GM18907 (cell line): ENCODE measurements around the gene OR4D9.
"Not testable (repeated sequence)": the region's sequence is repeated elsewhere in the genome, so short reads cannot be mapped to it uniquely, and the experiment has no call there.

ENCODE experiments used
- ATAC-seq: cut with Tn5 transposase; IDR thresholded peaks from one replicate; pipeline ENCODE4 v1.9.1; 2021; ENCODE audit warnings: mild to moderate bottlenecking, moderate library complexity; ENCODE audit not compliant: unreplicated experiment

The OR4D9 gene

DNA sequence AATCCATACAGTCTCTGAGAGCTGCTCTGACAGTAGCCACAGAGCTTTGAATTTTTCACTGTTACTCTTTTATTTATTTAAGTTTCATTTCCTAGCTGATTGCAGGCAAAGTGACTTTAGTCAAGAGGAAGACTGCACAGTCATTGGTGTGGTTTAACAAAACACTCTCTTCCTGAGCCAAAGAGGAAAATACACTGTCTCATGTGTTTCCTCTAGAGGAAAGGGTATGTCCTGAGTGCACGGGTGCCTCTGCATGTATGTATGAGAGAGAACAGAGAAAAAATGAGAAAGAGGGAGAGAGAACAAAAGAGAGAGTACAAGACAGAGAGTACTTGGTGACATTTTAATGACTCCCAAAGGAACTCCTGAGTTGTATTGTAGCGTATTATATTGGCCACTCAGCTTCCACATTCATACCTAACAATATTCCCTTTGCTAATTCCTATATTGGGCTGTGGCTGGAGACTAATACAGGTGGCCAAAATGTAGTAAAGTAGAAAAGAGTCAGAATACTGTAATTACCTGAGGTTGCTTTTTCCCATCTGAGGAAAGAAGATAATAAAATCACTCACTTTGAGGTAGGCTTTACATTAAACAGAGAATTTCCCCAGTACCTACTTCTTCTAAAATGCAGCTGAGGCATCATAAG is at the start of gene OR4D9:
OR4D9 (plus strand) TSS at position 599 of the 649 bp plus-strand sequence. CDS start 3,374 bp downstream, outside the sequence.
- no peak for ATAC-seq

DNA sequence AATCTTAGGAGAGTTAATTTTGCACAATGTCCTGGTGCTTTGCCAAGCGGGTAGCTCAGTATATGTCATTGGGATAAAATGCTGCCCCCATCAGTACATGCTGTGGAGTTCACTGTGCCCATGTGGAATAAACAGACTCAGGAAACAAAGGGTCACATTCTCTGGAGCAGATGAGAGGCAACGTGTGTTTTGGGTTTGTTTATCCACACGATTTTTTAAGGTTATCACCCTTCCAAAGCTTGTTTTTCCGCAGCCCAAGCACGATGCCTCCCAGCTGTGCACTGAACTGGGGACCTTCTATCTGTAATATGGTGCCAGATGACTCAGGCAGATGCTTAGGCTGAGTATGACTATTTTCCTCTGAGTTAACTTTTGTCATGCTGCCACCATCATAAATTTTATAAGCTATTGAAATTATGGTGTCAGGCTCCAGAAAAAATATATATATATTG is 48.1 kb upstream of the OR4D9 start:
- ATAC-seq, result no peak

DNA sequence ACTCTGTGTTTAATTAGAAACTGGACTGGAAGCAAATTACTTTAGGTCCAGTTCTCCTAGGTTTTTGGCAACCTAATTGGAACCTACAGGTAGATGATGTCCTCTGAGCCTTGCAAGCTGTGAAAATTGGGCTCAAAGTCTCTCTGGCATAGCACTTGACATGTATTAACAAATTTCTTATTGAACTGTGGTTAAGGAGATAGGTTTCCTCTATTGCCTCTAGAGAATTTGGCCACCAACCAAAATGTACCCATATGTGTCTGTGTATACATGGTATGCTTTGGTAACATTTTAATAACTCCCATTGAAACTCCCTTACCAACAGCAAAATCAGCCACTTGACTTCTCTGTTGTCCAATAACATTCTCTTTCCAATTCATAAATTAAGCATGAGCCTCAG is 38.3 kb upstream of the OR4D9 start, which contains the start of gene OR4D10:
OR4D10 (plus strand) TSS at position 301 of the 400 bp plus-strand sequence. CDS start 4,115 bp downstream, outside the sequence.
- no peak for ATAC-seq

DNA sequence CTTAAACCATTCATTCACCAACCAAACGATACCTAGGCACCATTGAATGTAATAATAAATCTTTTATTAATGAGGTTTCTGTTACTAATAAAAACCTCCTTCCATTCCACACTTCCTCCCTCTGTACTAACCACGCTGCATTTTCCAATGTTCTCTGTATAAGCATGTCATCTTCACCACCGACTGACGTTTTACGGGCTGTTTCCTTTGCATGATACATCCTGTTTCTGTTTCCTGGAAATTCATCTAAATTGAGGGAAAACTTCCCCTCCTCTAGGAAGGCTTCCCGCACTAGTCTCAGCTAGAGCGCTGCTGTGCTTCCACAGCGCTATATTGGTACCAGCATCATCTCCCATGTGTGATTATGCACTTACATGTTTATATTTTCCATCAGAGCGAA is 36.2 kb upstream of the OR4D9 start:
- ATAC-seq, result no peak

DNA sequence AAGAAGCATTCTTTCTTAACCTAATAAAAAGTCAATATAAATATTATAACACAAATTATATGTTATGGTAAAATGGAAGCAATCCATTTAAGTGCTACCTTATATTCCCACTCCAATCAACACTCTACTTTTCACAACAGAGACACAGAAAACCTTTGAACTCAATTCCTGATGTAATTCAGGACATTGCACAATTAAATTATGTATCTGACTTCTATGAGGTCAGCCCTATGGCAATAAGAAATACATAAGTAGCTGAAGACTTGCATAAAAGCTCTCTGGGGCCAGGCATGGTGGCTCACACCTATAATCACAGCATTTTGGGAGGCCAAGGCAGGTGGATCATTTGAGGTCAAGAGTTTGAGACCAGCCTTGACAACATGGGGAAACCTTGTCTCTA is 31.4 kb upstream of the OR4D9 start:
- no peak for ATAC-seq

DNA sequence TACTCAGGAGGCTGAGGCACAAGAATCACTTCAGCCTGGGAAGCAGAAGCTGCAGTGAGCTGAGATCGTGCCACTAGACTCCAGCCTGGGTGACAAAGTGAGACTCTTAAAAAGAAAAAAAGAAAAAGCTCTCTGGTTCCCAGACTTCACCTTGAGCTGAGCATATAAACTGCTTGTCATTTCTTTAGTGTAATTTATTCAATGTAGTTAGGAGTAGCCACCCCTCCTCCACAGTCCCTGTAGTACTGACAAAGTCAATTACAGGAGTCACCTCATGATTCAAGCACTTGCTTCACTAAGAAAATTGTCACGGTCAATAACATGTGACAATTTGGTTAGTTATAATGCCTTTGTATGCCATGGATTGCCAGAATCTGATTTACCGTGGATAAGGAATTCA is 31.0 kb upstream of the OR4D9 start:
- no peak for ATAC-seq

DNA sequence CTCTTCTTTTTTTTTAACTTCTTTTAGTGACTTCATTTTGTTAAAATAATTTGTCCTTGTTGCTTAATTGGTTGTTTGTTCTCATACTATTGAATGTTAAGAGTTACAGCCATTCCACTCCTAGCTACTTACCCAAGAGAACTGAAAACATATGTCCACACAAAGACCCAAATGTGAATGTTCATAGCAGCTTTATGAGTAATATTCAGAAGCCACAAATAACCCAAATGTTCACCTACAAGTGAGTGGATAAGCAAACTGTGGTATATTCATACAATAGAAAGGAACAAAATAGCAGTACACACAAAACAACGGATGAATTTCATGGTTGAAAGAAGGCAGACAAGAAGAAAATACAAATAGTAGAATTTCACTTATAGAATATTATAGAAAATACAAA is 9.4 kb upstream of the OR4D9 start:
- no peak for ATAC-seq

DNA sequence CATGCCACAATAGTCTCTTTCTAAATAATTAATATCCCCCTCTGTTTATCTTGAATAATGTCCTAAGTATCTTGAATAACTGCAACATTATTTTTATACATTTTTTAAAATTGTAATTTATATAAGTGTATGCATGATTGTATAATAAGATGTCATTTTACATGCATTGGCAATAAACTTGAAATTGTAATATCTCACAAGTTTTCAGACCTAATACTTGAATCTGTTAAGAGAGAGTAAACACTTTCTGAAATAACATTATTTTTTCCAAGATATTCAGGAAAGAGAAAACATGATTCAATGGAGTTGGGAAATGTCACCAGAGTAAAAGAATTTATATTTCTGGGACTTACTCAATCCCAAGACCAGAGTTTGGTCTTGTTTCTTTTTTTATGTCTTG is 8.1 kb upstream of the OR4D9 start, which contains the start of gene OR4D11:
OR4D11 (plus strand) TSS at position 301 of the 400 bp plus-strand sequence; CDS start at position 301, 0 bp downstream.
- ATAC-seq, result no peak

DNA sequence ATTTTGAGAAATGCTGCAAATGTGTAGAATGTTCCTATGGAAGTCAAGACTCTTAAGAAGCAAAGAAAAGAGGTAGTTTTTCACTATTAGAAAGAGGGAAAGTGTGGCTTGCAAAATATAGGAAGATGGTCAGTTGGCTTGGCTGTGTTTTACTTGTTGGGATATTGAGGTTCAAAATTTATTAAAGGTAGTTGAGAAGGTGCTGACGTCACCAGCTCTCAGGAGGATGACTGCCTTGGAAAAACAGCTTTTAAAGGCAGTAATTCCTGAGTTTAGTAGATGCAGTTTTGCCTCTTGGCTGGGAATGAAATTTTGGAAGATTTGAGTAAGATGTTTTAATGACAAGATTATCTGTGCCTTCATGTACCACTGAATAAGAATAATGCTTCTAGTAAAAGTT is 336 bp downstream of the OR4D9 start:
- ATAC-seq, result no peak

DNA sequence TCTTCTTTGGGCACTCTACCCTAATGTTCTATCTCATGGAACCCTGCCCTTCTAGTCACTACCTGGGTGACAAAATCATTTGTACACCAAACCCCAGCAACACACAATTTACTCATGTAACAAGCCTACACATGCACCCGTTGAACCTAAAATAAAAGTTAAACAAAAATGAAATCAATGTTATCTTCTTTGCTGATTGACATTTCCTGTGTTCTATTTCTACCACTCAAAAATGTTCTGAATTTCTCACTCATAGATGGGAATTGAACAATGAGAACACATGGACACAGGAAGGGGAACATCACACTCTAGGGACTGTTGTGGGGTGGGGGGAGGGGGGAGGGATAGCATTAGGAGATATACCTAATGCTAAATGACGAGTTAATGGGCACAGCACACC is 8.8 kb downstream of the OR4D9 start:
- ATAC-seq, result not testable (repeated sequence)

DNA sequence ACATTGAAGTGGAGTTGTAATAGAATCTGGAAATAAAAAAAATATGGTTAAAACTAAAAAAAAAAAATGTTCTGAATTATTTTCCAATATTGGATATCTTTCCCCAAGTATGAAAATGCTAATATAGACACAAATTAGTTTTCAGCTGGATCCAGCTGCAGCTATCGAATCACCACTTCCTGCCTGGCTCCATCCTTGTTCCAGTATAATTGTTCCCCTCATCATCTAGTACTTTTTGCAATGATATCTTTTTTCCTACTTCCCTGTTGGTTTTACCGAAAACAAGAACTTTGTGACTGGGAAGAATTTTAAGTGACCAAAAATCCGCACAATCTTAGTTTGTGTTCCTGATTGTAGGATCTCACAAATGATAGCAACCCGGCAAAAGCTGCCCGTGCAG is 9.4 kb downstream of the OR4D9 start:
- no peak for ATAC-seq

DNA sequence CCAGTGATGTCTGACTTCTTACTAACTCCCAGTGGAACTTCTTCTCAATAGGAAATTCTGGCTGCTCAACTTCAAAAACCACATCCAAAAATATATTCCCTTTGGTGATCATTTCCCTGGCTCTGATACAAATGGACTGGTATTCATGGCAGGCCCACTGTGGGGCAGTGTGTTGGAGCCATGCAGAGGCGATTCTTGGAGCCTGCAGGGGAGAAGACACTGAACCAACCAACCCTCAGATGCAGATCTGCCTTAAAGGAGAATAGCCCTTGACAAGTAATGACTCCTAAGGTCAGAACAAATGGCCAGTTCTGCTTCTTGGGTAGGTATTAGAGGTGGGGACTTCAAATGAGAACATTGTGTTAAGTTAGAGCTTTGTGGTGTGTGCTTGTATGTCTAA is 12.2 kb downstream of the OR4D9 start:
- no peak for ATAC-seq

DNA sequence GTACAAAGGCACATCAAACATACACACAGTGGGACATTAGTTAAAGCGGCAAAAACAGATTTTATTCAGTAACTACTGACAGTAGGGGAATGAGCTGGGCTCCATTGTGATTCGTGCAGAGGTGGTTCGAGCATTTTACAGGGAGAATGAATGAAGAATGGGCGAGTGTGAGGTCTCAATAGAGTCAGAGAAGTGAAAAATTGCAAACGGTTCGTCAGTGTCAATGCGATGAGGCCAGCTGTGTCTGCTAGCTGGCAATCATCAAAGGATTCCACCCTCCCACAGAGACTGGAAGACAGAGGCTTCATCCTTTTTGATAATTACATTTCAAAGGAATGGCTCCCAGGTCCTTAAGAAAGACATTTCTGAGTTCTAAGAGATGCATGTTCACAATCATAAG is 17.4 kb downstream of the OR4D9 start:
- no peak for ATAC-seq

DNA sequence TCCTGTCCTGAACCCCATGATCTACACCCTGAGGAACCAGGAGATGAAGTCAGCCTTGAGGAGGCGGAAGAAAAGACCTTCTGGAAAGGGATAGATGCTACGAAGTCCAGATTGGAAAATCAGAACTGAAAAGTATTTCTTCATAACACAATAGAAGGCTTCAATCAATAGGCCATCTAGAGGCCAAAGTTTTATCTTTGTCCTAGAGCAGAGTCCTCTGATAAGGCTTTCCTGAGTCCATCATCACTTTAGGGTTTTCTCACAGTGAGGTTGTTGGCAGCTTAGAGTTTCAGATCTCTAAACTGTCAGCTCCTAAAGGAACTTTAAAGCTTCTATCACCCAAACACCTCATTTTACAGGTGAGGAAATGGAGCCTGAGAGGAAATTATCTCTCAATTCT is 21.3 kb downstream of the OR4D9 start:
- no peak for ATAC-seq

DNA sequence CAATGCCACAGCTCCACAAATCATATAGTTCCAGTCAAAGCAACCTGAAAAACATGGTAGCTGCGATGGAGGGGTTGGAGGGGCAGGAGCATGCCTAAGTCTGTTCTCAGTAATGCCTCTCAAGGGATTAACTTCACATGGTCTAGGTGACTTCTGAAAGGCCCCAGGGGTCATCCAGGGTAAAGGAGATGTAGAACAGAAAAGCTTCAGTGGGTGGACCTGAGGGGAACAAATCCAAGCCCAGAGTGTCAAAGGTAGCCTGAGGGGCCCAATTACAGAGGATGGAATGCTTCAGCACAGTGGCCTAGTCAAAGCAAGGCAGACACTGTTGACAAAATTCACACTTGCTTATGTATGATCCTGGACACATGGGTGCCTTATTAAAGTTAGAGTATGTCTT is 23.3 kb downstream of the OR4D9 start:
- no peak for ATAC-seq

DNA sequence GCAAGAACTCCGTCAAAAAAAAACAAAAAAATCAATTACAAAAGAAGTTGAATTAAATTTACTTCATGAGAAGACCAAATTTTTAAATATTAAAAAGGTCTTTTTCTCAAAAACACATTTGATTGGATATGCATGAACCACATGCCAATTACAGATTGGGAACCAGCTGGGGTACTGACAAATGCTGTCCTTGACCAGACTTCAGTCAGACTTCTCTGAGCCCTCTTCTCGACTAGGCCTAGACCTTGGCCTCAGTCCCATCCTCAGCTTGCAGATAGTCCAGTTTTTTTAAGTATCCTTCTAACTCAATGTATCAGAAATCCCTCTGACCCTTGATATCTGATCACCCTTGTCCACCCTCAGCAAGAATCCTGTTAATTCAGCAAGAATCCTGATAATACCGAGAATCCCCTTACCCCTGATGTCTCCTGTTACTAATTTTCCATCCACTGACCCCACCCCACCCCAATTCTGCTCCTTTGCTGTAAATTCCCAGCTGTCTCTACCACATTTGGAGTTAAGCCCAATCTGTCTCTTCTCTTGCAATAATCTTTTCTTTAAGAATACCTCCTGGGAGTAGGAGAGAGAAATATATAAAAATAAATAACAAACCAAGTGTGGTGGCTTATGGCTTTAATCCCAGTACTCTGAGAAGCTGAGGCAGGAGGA is 30.9 kb downstream of the OR4D9 start:
- ATAC-seq, result no peak

DNA sequence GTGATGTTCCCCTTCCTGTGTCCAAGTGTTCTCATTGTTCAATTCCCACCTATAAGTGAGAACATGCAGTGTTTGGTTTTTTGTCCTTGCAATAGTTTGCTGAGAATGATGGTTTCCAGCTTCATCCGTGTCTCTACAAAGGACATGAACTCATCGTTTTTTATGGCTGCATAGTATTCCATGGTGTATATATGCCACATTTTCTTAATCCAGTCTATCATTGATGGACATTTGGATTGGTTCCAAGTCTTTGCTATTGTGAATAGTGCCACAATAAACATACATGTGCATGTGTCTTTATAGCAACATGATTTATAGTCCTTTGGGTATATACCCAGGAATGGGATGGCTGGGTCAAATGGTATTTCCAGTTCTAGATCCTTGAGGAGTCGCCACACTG is 32.4 kb downstream of the OR4D9 start:
- not testable (repeated sequence) for ATAC-seq

DNA sequence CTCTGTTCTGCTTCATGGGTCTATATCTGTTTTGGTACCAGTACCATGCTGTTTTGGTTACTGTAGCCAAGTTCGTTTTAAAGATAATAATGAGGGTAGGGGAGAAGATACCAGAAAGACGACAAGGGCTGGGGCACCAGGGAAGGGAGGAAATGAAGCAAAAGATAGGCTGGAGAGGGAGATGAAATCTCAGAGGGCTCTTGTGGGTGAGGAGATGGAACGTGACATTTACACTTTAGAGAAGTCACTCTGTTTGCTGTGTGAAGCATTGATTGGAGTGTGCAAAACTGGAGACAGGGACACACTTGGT is 33.5 kb downstream of the OR4D9 start:
- ATAC-seq, result no peak

DNA sequence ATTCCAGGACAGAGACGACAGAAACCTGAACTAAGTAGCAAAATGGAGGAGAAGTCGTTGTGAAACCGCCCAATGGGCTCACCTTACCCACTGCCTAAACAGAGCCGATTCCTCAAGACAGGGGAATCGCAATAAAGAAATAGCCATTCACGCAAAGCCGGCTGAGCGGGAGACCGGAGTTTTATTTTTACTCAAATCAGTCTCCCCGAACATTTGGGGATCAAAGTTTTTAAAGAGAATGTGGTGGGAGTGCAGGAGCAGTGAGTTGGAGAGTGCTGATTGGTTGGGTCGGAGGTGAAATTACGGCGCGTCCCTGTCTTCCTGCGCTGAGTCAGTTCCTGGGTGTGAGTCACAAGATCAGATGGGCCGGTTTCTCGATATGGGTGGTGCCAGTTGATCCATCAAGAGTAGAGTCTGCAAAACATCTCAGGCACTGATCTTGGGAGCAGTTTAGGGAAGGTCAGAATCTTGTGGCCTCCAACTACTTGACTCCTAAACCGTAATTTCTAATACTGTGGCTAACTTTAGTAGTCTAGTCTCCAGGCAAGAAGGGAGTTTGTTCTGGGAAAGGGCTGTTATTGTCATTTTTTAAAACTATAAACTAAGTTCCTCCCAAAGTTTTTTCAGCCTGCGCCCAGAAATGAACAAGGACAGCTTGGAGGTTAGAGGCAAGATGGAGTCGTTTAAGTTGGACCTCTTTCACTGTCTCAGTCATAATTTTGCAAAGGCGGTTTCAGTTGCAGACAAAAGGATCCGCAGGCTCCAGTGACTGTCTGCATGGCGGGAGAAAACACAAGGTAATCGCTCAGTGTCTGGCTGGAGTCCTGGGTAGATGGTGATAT is 34.1 kb downstream of the OR4D9 start:
- ATAC-seq, result no peak

DNA sequence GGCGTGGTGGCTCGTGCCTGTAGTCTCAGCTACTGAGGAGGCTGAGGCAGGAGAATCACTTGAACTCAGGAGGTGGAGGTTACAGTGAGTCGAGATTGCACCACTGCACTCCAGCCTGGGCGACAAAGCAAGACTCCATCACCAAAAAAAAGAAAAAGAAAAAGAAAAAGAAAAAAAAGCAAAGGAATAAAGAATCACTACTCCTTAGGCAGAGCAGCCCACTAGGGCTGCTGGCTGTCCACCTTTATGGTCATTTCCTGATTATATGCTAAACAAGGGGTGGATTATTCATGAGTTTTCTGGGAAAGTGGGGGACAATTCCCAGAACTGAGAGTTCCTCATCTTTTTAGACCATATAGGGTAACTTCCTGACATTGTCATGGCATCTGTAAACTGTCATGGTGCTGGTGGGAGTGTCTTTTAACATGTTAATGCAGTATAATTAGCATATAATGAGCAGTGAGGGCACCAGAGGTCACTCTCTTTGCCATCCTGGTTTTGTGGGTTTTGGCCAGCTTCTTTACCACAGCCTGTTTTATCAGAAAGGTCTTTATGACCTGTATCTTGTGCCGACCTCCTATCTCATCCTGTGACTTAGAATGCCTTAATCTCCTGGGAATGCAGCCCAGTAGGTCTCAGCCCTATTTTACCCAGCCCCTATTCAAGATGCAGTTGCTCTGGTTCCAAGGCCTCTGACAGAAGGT is 36.4 kb downstream of the OR4D9 start:
- not testable (repeated sequence) for ATAC-seq

DNA sequence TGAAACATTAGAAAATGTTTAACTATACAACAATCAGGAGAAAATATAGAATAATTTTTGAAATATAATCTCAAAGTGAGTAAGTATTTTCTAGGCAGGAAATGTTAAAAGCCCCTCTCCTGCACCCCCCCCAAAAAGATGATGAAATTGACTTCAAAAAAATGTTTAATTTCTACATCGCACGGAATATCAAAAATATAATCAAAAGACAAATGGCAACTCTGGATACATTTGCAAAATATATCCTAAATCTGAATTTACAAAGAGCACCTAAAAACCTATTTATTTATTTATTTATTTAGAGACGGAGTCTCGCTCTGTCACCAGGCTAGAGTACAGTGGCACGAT is 36.9 kb downstream of the OR4D9 start:
- ATAC-seq, result no peak
